Amniotic epithelial cell (primary cell): ENCODE measurements around the gene A3GALT2.
A peak's percentile ranks its signal among the peaks of the same experiment; 100 is the strongest.

Experiments
- DNase-seq: peaks from one replicate; pipeline ENCODE4 v3.0.0-alpha.2; 2010; ENCODE audit warnings: low read depth

Gene A3GALT2

DNA sequence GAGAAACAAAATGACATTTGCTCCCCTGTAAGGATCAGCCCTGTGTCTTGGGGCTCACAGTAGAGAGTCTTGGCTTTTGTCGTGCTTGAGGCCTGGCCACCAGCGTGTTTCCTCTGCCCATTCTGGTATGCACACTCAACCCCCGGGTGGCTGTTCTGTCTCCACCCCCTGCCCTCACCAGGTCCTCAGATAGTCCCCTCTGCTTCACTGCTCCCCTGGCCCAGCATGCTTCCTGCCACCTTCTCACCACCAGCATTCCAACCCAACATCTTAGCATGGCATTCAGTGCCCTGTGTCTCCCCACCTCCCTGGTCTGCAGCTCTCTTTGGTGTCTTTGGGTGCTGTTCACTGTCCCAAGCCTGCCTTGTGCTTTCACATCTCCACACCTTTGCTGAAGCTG is 48.4 kb downstream of the A3GALT2 start:
- DNase-seq: no peak

DNA sequence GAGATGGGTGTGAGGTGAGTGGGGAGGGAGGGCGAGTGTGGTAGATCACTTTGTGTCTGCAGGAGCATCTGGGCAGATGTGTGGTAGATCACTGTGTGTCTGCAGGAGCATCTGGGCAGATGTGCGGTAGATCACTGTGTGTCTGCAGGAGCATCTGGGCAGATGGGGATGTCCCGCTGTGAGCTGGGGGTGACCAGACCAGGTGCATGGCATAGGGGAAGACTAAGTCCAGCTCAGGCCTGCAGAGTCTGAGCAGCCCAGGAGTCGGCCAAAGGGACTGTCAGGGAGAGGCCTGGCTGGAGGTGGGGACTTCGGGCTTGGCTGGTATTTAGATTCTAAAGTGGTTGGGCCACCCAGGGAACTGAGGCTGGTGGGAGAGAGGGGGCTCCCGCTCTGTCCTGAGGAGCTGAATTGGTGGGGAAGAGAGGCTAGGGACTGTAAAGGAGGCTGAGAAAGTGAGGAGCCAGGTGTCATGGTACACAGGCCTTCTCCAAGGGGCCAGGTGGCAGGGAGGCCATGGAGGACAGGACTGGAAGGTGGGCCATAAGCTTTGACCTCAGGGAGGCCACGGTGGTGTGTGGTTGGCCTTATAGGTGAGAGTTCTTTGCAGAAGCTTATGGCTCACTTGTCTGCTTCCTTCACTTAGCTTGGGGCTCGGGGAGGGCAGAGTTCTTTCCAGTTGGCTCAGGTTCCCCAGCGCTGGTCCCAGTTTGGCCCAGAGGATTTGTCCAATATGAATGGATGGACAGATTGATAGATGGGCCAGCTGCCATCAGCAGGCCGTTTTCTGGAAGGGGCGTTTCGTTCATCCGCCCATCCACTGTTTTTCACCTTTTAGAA is 49.0 kb downstream of the A3GALT2 start:
- DNase-seq: no peak

DNA sequence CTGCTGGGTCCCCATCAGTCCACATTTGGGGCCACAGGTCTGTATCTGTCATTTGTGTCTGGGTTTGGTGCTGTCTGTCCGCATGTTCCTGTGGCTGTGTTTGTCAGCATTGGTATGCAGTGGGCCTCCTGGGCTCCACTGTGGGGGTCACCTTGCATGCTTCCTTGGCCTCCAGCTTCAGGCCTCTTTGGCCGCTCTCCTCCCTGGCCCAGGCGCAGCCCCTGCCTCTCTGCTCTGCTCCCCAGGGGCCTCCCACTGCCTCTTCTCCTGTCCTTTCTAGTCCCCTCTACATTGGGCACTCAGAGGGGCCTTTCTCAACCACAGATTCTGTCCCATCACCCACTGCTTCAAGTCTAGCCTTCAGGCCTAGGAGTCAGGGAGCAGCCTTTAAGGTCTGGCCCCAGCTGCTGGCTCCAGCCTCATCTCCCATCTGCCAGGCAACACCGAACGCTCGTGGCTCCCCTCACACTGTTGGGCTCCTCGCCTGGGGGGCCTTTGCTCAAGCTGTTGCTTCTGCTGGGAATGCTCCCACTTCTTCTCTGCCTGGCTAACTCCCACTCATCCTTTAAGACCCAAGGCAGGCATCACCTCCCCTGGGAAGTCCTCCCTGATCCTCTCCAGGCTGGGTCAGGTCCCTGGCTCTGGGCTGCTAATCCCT is 50.0 kb downstream of the A3GALT2 start:
- DNase-seq: no peak

DNA sequence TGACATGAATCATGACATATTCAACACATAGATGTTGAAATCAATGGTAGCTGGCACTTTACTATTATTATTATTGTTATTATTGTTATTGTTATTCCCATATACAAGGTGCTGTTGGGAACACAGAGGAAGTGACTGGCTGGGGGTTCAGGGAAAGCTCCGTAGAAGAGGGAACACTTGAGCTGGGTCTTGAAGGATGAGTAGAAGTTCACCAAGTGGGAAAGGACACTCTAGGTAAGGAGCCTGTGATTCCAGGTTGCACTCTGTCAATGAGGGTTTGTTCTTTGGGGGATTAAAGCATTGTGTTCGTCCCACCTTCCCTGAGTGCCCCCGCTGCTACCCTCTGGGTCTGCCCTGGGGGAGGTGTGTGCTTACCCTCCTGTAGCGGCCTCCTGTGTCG is 50.5 kb downstream of the A3GALT2 start:
- no peak for DNase-seq

DNA sequence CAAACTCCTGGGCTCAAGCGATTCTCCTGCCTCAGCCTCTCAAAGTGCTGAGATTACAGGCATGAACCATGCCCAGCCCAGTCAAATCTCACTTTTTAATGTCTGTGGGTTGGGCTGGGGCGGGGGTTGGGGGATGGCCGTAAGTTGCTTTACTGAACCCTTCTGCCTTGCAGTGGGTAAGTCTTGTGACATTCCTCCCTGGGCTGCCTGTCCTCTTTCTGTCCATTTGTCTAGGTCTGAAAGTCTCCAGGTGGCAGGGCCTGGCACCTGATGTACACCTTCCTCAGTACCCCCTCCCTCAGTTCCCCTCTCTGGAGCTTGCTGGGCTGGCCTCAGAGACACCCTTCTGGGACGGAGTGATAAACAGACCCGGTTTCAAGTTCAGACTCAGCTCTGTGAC is 51.3 kb downstream of the A3GALT2 start:
- DNase-seq: no peak

DNA sequence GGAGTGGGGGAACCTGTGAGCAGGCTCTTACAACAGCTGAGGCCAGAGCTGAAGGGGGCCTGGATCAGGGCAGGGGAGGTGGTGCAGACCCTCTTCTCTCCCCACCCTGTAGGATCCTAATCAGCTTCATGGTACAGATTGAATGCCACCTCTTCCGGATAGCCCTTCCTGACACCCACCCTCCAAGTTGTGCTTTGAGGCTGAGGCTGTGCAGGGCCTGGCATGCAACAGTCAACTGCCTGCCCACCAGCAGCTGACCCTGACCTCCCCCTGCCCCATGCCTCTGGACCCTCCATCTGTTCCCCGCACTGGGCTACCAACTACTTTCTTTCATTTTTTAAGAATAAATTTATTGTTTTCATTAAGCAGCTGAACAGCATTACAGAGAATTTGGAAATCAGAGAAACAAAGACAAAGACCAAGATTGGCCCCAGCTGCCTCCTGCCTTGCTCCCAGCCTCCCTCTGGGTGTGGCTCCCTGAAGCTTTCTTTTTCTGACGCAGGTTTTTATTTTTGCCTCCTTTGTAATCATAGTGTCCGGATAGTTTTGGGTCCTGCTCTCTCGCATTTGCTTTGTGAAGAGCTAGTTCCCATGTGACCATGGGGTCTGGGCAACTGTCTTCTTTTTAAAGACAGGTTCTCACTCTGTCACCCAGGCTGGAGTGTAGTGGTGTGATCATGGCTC is 51.8 kb downstream of the A3GALT2 start:
- DNase-seq: no peak

DNA sequence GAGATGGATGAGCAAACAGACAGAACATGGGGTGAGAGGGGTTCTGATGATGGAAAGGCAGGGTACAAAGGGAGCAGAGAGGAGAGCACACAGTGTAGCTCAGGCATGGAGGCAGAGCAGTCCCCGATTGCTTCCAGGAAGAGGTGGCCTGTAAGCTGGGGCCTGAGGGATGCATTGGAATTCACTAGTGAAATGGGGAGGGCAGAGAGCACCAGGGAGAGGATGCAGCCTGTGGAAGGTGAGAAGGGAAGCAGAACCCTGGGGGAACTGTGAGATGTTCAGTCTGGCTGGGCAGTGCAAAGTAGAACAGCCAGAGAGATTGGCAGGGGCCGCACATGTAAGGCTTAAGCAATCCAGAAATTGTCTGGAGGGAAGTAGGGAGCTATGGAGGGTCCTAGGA is 52.4 kb downstream of the A3GALT2 start:
- DNase-seq: no peak

DNA sequence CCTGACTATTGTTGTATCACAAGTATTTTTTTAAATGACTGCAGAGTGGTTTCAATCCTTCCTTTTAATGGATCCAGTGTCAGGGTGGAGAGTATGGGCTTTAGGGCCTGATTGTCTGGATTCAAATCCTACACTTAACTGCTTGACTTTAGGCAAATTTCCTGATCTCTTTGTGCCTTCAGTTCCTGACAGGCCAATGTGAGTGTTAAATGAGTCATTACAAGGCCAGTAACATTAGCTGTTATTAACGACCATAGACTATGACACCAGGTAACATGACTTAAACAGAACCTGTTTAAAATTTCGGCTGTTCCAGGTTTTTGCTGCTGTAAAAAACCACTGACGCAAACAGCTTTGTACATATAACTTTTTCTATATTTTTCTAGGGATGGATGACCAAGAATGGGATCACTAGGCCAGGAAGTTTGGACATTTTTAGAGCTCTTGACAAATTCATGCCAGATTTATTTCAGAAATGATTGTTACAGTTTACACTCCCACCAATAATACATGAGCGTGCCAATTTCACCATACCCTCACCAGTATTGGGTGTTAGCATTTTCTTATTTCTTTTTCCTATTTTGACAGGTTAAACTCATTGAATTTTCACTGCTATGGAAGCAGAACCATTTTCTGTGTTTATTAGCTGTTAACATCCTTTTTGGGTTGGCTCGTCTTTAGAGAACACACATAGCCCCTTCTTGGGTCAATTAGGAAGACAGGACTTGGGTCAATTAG is 53.3 kb downstream of the A3GALT2 start:
- no peak for DNase-seq

DNA sequence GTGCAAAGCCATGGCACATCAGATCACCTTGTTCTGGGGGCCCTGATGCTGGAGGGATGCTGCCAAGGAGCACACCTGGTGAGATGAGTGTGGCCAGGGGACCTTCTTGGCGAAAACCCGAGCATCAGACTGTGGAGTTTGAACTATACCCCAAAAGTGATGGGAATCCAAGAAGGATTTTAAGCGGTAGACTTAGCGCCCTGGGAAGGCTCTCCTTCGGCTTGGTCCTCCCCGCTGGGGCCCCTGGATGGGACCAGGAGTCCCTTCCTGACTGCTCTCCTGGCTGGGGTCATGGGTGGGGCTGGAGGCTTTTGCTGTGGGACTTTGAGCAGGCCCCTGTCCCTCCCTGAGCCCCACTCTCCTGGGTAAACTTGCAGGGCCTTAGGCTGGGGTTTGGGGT is 54.1 kb downstream of the A3GALT2 start:
- DNase-seq: no peak

DNA sequence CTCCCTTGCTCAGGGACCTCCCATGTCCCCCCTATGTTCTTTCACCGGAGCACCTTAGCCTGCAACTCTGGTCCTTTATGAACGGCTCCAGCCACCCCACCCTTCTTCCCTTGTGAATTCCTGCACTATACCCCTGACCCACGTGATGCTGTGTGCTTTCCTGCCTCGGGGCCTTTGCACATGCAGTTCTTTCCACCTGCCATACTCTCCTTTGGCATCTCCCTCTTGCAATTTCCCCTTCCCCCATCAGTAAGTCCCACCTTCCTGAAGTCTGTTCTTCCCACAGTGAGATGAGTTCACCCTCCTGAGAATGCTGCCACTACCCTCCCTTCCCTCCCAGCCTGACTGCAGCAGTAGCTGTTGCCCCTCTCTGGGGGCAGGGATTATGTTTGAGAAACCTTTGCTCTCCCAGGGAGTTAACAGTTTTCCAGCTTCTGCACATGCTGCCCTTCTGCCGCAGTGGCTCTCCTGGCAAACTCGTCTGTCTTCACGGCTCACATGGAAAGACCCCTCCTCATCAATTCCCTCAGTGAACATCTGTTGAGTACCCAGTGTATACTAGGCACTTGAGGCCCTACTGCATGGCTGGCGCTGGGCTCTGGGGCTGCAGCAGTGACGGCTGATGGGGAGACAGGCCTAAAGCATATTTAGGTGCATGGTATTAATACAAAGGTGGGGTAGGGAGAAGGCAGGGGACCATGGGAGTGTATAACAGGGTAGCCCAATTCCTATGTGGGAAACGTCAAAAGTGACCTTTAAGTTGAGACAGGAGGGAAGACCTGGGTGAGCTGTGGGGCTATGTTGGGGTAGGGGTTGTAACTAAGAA is 54.9 kb downstream of the A3GALT2 start:
- DNase-seq: no peak

DNA sequence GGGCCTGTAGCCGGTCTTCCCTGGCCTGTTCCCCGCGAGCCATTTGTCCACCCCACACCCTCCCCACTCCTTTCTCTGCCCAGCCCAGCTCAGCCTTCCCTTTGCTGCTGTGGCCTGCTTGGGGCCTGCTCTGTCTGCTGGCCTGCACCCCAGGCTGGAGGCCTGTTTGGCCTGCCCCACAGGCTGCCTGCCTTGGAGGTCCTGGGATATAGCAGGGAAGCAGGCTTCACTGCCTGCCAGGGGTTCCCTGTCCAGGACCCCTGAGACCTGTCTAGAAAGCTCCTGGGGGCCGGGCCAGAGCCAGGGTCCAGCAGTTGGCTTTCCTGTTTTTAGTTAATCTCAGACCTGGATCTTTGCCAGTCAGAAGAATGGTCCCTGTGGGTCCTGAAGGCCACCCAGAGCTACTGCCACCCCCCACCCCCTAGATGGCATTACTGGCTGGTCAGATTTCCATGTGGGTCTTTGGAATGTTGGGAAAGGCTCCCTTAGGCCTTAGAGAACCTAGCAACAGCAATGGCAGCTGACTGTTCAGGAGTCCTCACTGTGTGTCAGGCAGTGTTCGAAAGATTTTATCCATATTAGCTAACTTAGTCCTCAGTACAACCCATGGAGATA is 56.9 kb downstream of the A3GALT2 start:
- DNase-seq: no peak

DNA sequence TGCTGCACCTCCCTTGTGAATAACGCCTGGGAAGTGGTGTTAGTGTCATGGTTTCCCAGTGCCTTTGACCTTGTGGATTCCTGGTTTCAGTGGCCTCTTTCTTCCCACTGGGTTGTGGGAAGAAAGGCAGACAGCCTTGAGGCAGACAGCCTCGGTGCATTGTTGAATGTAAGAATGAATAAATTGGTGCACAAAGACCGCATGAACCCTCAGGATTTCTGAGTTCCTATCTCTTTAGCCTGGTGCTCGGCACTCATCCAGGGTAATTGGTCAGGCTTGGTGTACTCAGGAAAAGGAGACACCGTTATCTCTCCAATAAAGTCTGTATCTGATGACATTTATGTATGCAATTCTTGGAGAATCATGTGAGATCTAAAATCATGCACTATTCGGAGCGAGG is 59.6 kb downstream of the A3GALT2 start:
- peak; percentile 50 for DNase-seq

DNA sequence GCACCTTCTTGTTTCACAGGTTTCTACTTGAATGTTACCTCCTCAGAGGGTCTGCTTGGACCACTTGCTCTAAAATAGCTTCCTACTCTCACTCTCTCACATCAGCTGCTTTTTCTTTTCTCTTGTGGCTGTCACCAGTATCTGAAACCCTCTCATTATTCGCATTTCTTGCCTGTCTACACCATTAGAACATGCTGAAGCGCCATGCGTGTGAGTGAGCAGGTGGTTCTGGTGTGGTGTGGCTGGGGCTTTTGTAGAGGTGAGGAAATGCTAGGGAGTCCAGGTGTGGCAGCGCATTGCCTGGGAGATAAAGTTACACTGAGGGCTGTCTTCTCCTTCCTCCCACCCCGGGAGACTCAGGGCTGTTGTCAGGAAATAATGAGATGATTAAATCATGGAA is 60.5 kb downstream of the A3GALT2 start:
- DNase-seq: no peak

DNA sequence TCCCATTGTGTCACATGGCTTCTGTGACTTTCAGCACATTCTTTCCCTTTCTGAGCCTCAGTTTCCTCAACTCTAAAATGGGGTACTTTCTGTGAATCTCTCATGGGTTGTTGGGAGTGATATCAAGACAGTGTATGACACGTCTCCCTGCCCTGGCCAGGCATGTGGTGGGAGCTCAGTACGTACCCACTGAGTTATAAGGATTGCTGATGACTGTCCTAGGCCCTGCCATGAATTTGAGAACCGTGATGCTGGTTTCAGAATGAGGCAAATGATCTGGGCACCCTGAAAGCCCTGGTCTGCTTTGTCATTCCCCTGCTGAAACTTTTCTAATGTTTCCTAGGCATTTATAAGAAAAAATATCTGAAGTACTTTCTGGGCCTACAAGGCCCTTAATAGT is 61.0 kb downstream of the A3GALT2 start:
- DNase-seq: no peak

DNA sequence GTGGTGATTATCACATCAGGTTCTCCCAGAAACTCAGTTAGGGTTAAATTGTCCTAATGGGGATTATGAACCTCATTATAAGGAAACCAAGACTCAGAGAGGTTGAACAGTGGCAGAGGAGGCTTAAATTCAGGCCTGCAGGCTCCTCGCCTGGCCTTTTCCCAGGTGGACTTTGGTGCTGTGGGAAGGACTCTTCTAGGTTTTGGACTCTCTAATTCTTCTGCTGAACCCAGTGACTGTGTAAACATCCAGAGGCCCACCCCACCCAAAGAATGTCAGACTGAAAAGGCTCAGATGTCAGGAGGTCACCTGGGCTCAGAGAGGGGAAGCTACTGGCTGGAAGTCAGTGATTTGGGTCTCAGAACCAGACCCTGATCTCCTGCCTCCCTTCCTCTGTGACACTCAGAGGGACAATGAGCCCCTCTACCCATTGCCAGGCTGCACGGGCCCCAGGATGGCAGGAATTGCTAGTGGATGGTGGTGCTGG is 62.1 kb downstream of the A3GALT2 start:
- no peak for DNase-seq

DNA sequence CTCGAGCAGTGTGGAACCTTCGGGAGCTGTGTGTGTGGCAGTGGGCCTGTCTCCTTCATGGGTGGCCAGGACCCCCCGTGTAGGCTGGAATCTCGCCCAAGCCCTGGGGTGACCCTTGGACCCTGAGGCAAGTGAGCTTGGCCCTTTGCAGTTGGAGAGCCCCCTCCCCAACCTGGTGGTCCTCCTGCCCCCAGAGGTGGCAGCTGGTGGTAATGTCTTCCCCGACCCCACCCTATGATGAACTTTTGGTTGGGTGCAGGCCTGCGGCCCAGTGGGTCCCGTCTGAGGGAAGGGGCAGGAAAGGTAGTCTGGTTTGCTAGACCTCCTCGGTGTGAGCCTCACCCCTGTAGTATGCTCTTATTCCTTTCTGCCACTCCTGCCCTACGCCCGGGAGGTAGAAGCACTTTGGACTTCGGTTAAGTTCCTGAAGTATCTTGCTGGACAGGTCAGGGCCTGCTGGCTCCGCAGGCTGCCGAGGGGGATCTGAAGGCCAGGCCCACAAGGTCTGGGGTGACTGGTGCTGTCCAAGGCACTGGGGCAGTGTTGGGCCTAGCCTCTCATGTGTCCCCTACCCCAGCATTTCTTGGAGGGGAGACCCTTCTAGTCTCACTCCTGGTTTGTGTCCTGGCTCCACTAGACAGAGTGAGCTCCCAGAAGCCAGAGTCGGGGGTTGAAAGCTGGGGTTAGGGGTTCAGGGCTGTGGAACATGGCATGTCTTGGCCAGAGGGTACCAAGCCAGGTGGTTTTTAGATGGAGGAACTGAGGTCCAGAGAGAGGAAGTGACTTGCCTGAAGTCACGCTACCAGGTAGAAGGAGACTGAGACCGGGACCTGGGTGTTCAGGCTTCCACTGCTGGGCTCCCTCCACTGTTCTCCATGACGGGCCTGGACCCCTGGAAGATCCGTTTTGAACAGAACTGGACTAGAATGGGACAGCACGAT is 62.9 kb downstream of the A3GALT2 start:
- peak; percentile 16 for DNase-seq

DNA sequence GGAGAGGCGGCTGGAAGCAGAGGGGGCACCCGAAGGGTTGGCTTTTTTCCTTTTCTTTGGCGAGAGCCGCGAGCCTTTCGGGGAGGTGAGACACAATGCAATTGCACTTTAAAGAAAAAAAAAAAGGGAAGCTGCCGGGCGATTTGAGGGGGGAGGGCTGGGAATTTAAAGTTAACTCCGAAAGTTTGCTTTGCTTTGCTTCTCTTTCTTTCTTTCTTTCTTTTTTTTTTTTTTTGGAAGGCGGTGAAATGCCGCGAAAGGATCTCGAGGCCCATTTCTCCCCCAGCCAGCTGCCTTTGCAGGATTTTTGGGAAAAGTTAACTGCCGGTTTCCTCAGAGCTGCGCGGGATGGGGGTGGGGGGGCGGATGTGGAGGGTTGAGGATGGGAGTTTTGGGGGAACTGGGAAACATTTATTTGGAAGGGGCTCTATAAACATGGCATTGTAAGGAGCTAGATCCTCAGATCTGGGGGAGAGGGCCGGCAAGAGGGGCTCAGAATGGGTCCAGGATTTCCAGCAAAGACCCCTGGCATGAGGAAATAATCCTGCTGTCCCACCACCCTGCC is 63.6 kb downstream of the A3GALT2 start:
- no peak for DNase-seq
